Dermis microvascular lymphatic vessel endothelial cell (primary cell): Measurements from ENCODE around the gene CCDC87. TPM values are rescaled to one million over a fixed set of nuclear protein-coding genes. Genes with fewer than 3 reads are reported as not detected.
"Not testable (repeated sequence)": the region's sequence is repeated elsewhere in the genome, so short reads cannot be mapped to it uniquely, and the experiment has no call there.

Experiments
- DNase-seq, 2 donors: peaks; one replicate each; pipeline versions ENCODE4 v3.0.0 to v3.0.0-alpha.2; 2010; ENCODE audit warnings: low read depth in 2 of 2
- total RNA-seq: library from RNA; depleted of rRNA; stranded (reverse); fragments of >200 nt; gene quantifications from 2 replicates; pipeline ENCODE4 v1.2.1, GENCODE V29; 2014

CCDC87 gene
- total RNA-seq, 1 donor from 2014 or later = 0.13 TPM

GRCh38 chr11:66617155-66617834 is 24.4 kb upstream of the CCDC87 start:
- DNase-seq = no peak

GRCh38 chr11:66616379-66617154 is 23.7 kb upstream of the CCDC87 start, which contains the start of gene RBM14:
RBM14 (plus strand) TSS chr11:66616630; CDS start chr11:66616721, 91 bp downstream.
- DNase-seq = peak; percentile 98 to 99

GRCh38 chr11:66614073-66614472 is 21.2 kb upstream of the CCDC87 start:
- DNase-seq = no peak

GRCh38 chr11:66612458-66612857 is 19.6 kb upstream of the CCDC87 start:
- no peak for DNase-seq

GRCh38 chr11:66609721-66610617 is 17.1 kb upstream of the CCDC87 start:
- DNase-seq = no peak

- no peak for DNase-seq
Measured at GRCh38 chr11:66607126-66607834, 14.4 kb upstream of the CCDC87 start.

GRCh38 chr11:66606608-66607007 is 13.7 kb upstream of the CCDC87 start:
- DNase-seq = not testable (repeated sequence)

GRCh38 chr11:66604155-66604554 is 11.3 kb upstream of the CCDC87 start:
- no peak for DNase-seq

GRCh38 chr11:66603072-66603471 is 10.2 kb upstream of the CCDC87 start:
- DNase-seq = no peak

GRCh38 chr11:66600631-66601233 is 7.9 kb upstream of the CCDC87 start:
- DNase-seq = no peak

GRCh38 chr11:66600219-66600618 is 7.4 kb upstream of the CCDC87 start:
- DNase-seq = no peak

GRCh38 chr11:66598993-66599392 is 6.1 kb upstream of the CCDC87 start:
- no peak for DNase-seq

- no peak for DNase-seq
Measured at GRCh38 chr11:66595245-66595904, 2.5 kb upstream of the CCDC87 start.

GRCh38 chr11:66593650-66594049 is 787 bp upstream of the CCDC87 start:
- DNase-seq = no peak

GRCh38 chr11:66593303-66593635 is 406 bp upstream of the CCDC87 start:
- DNase-seq = no peak

GRCh38 chr11:66591175-66591574 is 1.7 kb downstream of the CCDC87 start:
- DNase-seq = no peak

GRCh38 chr11:66589996-66590675 is 2.7 kb downstream of the CCDC87 start:
- DNase-seq = no peak

GRCh38 chr11:66589315-66589714 is 3.5 kb downstream of the CCDC87 start:
- DNase-seq = not testable (repeated sequence)

GRCh38 chr11:66586136-66586535 is 6.7 kb downstream of the CCDC87 start:
- no peak for DNase-seq

GRCh38 chr11:66585447-66585846 is 7.4 kb downstream of the CCDC87 start:
- not testable (repeated sequence) for DNase-seq
